Measurements from ENCODE around the gene BEST3.

GRCh38 chr12:69657376-69658137, 41.5 kb downstream of the BEST3 start:
- TF ChIP-seq SUZ12 (IDR thresholded peaks at IDR 0.05; ENCODE audit: extremely low read depth, insufficient read depth, insufficient read length) (no peak), YY1 (IDR thresholded peaks at IDR 0.05; ENCODE audit: insufficient read depth, insufficient read length) (no peak)

Data from NT2/D1 (cell line).